GM19035 (cell line): Measurements from ENCODE around the gene KIF16B.
A peak's percentile ranks its signal among the peaks of the same experiment; 100 is the strongest.
"Not testable (repeated sequence)": the region's sequence is repeated elsewhere in the genome, so short reads cannot be mapped to it uniquely, and the experiment has no call there.

Source experiments
- ATAC-seq: cut with Tn5 transposase; IDR thresholded peaks from one replicate; pipeline ENCODE4 v1.9.1; 2021; ENCODE audit not compliant: unreplicated experiment

Gene KIF16B

GRCh38 chr20:16439540-16439939, 133.7 kb downstream of the KIF16B start:
- ATAC-seq, result not testable (repeated sequence)

GRCh38 chr20:16438100-16438499, 135.1 kb downstream of the KIF16B start:
- no peak for ATAC-seq

GRCh38 chr20:16437387-16437996, 135.8 kb downstream of the KIF16B start:
- no peak for ATAC-seq

- ATAC-seq, result peak; percentile 56
Observed at GRCh38 chr20:16434062-16434664, 139.1 kb downstream of the KIF16B start.

- ATAC-seq, result no peak
Observed at GRCh38 chr20:16433293-16433580, 140.0 kb downstream of the KIF16B start.

- no peak for ATAC-seq
Observed at GRCh38 chr20:16432466-16433292, 140.6 kb downstream of the KIF16B start.

GRCh38 chr20:16428112-16428511, 145.1 kb downstream of the KIF16B start:
- no peak for ATAC-seq

GRCh38 chr20:16427571-16427970, 145.7 kb downstream of the KIF16B start:
- no peak for ATAC-seq

- ATAC-seq, result no peak
Observed at GRCh38 chr20:16424780-16425179, 148.5 kb downstream of the KIF16B start.

- no peak for ATAC-seq
Observed at GRCh38 chr20:16423311-16424212, 149.7 kb downstream of the KIF16B start.

GRCh38 chr20:16419138-16419715, 154.0 kb downstream of the KIF16B start:
- ATAC-seq, result no peak

- ATAC-seq, result no peak
Observed at GRCh38 chr20:16418616-16419015, 154.6 kb downstream of the KIF16B start.

GRCh38 chr20:16417001-16417400, 156.2 kb downstream of the KIF16B start:
- ATAC-seq, result no peak

GRCh38 chr20:16415071-16416053, 157.9 kb downstream of the KIF16B start:
- no peak for ATAC-seq

GRCh38 chr20:16412906-16413305, 160.3 kb downstream of the KIF16B start:
- ATAC-seq, result no peak

GRCh38 chr20:16411361-16411760, 161.9 kb downstream of the KIF16B start:
- ATAC-seq, result no peak

GRCh38 chr20:16410626-16411025, 162.6 kb downstream of the KIF16B start:
- no peak for ATAC-seq

- ATAC-seq, result no peak
Observed at GRCh38 chr20:16408981-16409380, 164.3 kb downstream of the KIF16B start.

- no peak for ATAC-seq
Observed at GRCh38 chr20:16407251-16408067, 165.8 kb downstream of the KIF16B start.
